ENCODE measurements around the gene EIF1.

GRCh38 chr17:41686281-41686680, 2.4 kb upstream of the EIF1 start:
- no peak for TF ChIP-seq CTCF (conservative IDR thresholded peaks at IDR 0.05; ENCODE audit: low read depth in 2 of 2)
- no peak for TF ChIP-seq POLR2AphosphoS5 (IDR thresholded peaks at IDR 0.05; ENCODE audit: low read depth)
- TF ChIP-seq EZH2 (IDR thresholded peaks at IDR 0.05; ENCODE audit: low read depth, unreplicated experiment) = no peak

Data from GM23338 (cell line).